HL-60 (cell line): ENCODE results near the gene SMIM21.

Experiments
- DNase-seq, 2 experiments: peaks; one replicate each; pipeline ENCODE4 v3.0.0-alpha.2; 2010 to 2020; ENCODE audit warnings: low read depth in 1 of 2, low spot score in 1 of 2
- H3K27ac ChIP-seq: fragments of 250-450 bp; sonication (Bioruptor Pico); replicated peaks from 2 replicates; pipeline ENCODE4 v1.5.1; 2020; ENCODE audit warnings: mild to moderate bottlenecking, moderate library complexity
- H3K27me3 ChIP-seq: fragments of 250-450 bp; sonication (Bioruptor Pico); 2 replicates; pipeline ENCODE4 v1.5.1; 2021; ENCODE audit warnings: mild to moderate bottlenecking, moderate library complexity; ENCODE audit not compliant: insufficient read depth, poor library complexity, severe bottlenecking
- H3K4me3 ChIP-seq: replicated peaks from 2 replicates; pipeline ENCODE4 v1.5.1; 2011; ENCODE audit warnings: mild to moderate bottlenecking, control low read depth, low read length; ENCODE audit not compliant: insufficient read depth
- GABPA ChIP-seq: IDR thresholded peaks from 2 replicates; pipeline ENCODE4 v1.6.1; 2012; ENCODE audit warnings: low read depth
- POLR2AphosphoS5 ChIP-seq: IDR thresholded peaks from 2 replicates; pipeline ENCODE4 v1.6.1; 2012; ENCODE audit warnings: low read depth
- SPI1 ChIP-seq: IDR thresholded peaks from 2 replicates; pipeline ENCODE4 v1.6.1; 2012; ENCODE audit warnings: low read depth, mild to moderate bottlenecking, borderline replicate concordance
- TF ChIP-seq, protein P1 (sequence below): IDR thresholded peaks from 2 replicates; pipeline ENCODE4 v1.6.1; 2012; ENCODE audit warnings: low read depth; ENCODE audit not compliant: insufficient replicate concordance
- TF ChIP-seq, protein P2 (sequence below): IDR thresholded peaks from one replicate; pipeline ENCODE4 v1.5.1; 2011; ENCODE audit warnings: low read length, control low read depth, inconsistent platforms; ENCODE audit not compliant: insufficient read depth

Gene SMIM21

DNA sequence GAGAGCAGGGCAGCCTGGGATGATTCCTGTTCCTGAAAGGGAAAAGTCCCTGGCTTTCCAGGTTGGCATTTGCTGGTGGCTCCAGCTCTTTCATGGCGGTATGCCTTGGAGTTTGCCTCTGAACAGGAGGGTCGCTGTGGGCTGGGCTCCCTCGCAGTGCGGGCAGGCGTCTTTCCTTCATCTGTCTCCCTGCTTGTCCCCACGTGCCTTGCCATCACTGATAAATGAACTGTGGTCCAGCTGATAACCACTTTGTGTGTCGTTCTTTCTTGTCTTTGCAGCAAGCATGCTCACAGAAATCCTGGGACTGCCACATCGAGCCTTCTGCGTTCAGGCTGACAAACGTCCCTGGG lies 35.3 kb downstream of the SMIM21 start:
- no peak overlapping the region for H3K4me3 ChIP-seq
- H3K27me3 ChIP-seq: peaks cover 12% of the 10 kb centered on the region
- no peak overlapping the region for H3K27ac ChIP-seq
- no peak for TF ChIP-seq GABPA
- TF ChIP-seq, protein P1, sequence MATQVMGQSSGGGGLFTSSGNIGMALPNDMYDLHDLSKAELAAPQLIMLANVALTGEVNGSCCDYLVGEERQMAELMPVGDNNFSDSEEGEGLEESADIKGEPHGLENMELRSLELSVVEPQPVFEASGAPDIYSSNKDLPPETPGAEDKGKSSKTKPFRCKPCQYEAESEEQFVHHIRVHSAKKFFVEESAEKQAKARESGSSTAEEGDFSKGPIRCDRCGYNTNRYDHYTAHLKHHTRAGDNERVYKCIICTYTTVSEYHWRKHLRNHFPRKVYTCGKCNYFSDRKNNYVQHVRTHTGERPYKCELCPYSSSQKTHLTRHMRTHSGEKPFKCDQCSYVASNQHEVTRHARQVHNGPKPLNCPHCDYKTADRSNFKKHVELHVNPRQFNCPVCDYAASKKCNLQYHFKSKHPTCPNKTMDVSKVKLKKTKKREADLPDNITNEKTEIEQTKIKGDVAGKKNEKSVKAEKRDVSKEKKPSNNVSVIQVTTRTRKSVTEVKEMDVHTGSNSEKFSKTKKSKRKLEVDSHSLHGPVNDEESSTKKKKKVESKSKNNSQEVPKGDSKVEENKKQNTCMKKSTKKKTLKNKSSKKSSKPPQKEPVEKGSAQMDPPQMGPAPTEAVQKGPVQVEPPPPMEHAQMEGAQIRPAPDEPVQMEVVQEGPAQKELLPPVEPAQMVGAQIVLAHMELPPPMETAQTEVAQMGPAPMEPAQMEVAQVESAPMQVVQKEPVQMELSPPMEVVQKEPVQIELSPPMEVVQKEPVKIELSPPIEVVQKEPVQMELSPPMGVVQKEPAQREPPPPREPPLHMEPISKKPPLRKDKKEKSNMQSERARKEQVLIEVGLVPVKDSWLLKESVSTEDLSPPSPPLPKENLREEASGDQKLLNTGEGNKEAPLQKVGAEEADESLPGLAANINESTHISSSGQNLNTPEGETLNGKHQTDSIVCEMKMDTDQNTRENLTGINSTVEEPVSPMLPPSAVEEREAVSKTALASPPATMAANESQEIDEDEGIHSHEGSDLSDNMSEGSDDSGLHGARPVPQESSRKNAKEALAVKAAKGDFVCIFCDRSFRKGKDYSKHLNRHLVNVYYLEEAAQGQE: no peak
- TF ChIP-seq, protein P2, sequence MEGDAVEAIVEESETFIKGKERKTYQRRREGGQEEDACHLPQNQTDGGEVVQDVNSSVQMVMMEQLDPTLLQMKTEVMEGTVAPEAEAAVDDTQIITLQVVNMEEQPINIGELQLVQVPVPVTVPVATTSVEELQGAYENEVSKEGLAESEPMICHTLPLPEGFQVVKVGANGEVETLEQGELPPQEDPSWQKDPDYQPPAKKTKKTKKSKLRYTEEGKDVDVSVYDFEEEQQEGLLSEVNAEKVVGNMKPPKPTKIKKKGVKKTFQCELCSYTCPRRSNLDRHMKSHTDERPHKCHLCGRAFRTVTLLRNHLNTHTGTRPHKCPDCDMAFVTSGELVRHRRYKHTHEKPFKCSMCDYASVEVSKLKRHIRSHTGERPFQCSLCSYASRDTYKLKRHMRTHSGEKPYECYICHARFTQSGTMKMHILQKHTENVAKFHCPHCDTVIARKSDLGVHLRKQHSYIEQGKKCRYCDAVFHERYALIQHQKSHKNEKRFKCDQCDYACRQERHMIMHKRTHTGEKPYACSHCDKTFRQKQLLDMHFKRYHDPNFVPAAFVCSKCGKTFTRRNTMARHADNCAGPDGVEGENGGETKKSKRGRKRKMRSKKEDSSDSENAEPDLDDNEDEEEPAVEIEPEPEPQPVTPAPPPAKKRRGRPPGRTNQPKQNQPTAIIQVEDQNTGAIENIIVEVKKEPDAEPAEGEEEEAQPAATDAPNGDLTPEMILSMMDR: no peak
- TF ChIP-seq SPI1: no peak
- no peak for TF ChIP-seq POLR2AphosphoS5
- no peak for DNase-seq

DNA sequence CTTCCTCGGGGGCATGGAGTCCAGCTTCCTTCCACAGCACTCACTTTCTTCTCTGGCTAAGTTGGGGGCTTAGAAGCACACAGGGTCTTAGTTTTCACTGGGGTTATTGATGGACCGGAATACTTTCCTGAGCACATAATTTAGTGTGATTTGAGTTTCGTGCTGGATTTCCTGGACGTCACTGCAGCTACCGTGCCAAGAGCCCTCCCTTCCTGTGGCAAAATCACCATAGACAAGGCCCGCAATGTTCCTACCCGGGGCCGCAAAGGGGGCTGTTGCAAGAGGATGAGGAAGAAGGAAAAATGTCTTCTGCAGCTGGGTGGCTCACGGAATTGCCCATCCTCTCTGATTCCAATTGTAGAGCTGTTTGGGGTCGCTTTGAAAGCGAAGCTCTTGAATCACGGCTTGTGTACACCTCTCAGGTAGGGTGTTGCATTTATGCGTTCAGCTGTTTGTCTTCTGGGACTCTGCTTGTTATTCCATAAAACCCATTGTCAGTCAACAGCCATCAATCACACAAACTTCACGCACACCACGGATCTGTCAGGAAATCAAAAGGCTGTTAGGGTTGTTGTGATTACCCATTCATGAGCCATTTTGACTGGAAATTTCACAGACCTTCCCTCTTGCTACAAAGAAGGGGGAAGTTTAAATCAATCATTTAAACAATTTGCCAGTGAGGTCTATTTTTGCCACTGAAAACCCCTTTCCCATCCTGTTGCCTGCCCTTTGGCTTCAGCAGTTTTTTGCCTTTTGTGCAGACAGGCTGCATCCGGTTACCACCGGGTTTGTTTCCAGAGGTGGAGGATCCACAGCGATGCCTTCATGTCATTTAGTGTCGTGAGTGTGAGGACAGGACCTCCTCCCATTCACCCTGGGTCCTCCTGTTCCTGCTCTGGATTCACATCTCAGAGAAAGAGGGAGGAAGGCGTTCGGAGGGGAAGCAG lies 36.0 kb downstream of the SMIM21 start:
- Histone ChIP-seq H3K27me3 (peaks cover 10% of the 10 kb centered on the region), H3K4me3 (no peak overlapping the region), H3K27ac (no peak overlapping the region)
- TF ChIP-seq POLR2AphosphoS5 (no peak), SPI1 (no peak), GABPA (no peak)
- TF ChIP-seq, protein P1: no peak
- TF ChIP-seq, protein P2: no peak
- no peak for DNase-seq

DNA sequence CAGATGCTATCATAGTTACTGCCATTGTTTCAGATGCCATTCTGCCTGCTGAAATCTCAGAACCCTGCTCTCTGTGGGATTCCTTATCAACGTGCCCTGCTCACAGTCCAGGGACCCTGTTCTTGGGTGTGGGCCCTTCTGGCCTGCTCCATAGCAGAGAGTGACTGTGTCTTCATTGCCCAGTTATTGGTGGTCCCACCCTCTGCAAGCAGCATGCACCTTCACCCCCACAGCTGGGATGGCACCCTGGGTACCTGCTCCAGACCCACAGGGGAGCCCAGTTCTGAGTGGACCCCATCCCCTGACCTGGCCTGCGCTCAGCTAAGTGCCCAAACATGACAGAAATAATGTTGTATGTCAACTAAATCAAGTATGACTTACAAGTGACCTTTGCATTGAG lies 36.6 kb downstream of the SMIM21 start:
- DNase-seq: no peak
- H3K4me3 ChIP-seq: no peak overlapping the region
- H3K27ac ChIP-seq: no peak overlapping the region
- no peak for TF ChIP-seq SPI1
- TF ChIP-seq, protein P2: no peak
- TF ChIP-seq GABPA: no peak
- TF ChIP-seq POLR2AphosphoS5: no peak
- TF ChIP-seq, protein P1: no peak
- peaks cover 5% of the 10 kb centered on the region for H3K27me3 ChIP-seq
